ENCODE measurements around the gene NR1I3.
A peak's percentile ranks its signal among the peaks of the same experiment; 100 is the strongest.
"Not testable (repeated sequence)": the region's sequence is repeated elsewhere in the genome, so short reads cannot be mapped to it uniquely, and the experiment has no call there.

The NR1I3 gene

GRCh38 chr1:161260376-161261260, 22.6 kb upstream of the NR1I3 start:
- no peak overlapping the region for H2AFZ ChIP-seq (ENCODE audit: low read depth, low read length)
- peaks cover 4% of the 10 kb centered on the region for H3K4me1 ChIP-seq (ENCODE audit: insufficient read depth, low read length)
- H3K27me3 ChIP-seq (ENCODE audit: insufficient read depth, low read length): peaks cover 41% of the 10 kb centered on the region
- no peak overlapping the region for H3K4me3 ChIP-seq (ENCODE audit: low read length)
- peaks cover 9% of the 10 kb centered on the region for H3K9me3 ChIP-seq (ENCODE audit: low read length)
- no peaks in the 10 kb centered on the region for H3K36me3 ChIP-seq (ENCODE audit: insufficient read depth, low read length)

GRCh38 chr1:161259765-161260164, 21.8 kb upstream of the NR1I3 start:
- Histone ChIP-seq H2AFZ (ENCODE audit: low read depth, low read length) (no peak overlapping the region), H3K36me3 (ENCODE audit: insufficient read depth, low read length) (no peaks in the 10 kb centered on the region), H3K4me1 (ENCODE audit: insufficient read depth, low read length) (peaks cover 4% of the 10 kb centered on the region), H3K9me3 (ENCODE audit: low read length) (peaks cover 7% of the 10 kb centered on the region), H3K4me3 (ENCODE audit: low read length) (no peak overlapping the region), H3K27me3 (ENCODE audit: insufficient read depth, low read length) (peaks cover 41% of the 10 kb centered on the region)

- Histone ChIP-seq H2AFZ (ENCODE audit: low read depth, low read length) (no peak overlapping the region), H3K4me1 (ENCODE audit: insufficient read depth, low read length) (peaks cover 4% of the 10 kb centered on the region), H3K36me3 (ENCODE audit: insufficient read depth, low read length) (no peaks in the 10 kb centered on the region), H3K4me3 (ENCODE audit: low read length) (no peak overlapping the region), H3K9me3 (ENCODE audit: low read length) (peaks cover 7% of the 10 kb centered on the region), H3K27me3 (ENCODE audit: insufficient read depth, low read length) (peaks cover 41% of the 10 kb centered on the region)
These were observed 21.3 kb upstream of the NR1I3 start for GRCh38 chr1:161259345-161259702.

- no peaks in the 10 kb centered on the region for H3K36me3 ChIP-seq (ENCODE audit: insufficient read depth, low read length)
- peaks cover 41% of the 10 kb centered on the region for H3K27me3 ChIP-seq (ENCODE audit: insufficient read depth, low read length)
- H3K9me3 ChIP-seq (ENCODE audit: low read length): peaks cover 7% of the 10 kb centered on the region
These were observed 20.7 kb upstream of the NR1I3 start, which contains the start of gene PCP4L1 for GRCh38 chr1:161258439-161259344. PCP4L1 (plus strand) TSS chr1:161258745; CDS start chr1:161258975, 230 bp downstream.

GRCh38 chr1:161257109-161257508, 19.1 kb upstream of the NR1I3 start:
- H3K4me3 ChIP-seq (ENCODE audit: low read length); H2AFZ ChIP-seq (ENCODE audit: low read depth, low read length); H3K36me3 ChIP-seq (ENCODE audit: insufficient read depth, low read length); H3K4me1 ChIP-seq (ENCODE audit: insufficient read depth, low read length); H3K9me3 ChIP-seq (ENCODE audit: low read length): not testable (repeated sequence)
- peaks cover 41% of the 10 kb centered on the region for H3K27me3 ChIP-seq (ENCODE audit: insufficient read depth, low read length)

More at GRCh38 chr1:161258439-161259344, 20.7 kb upstream of the NR1I3 start, which contains the start of gene PCP4L1:
- peak within 1 kb of the TSS; percentile 43 for H3K4me3 ChIP-seq (ENCODE audit: low read length)
- H3K4me1 ChIP-seq (ENCODE audit: insufficient read depth, low read length): peaks cover 4% of the 10 kb centered on the region
- peak within 1 kb of the TSS; percentile 71 for H2AFZ ChIP-seq (ENCODE audit: low read depth, low read length)

- H3K4me3 ChIP-seq (ENCODE audit: low read length); H3K36me3 ChIP-seq (ENCODE audit: insufficient read depth, low read length); H2AFZ ChIP-seq (ENCODE audit: low read depth, low read length); H3K9me3 ChIP-seq (ENCODE audit: low read length); H3K4me1 ChIP-seq (ENCODE audit: insufficient read depth, low read length): not testable (repeated sequence)
- peaks cover 33% of the 10 kb centered on the region for H3K27me3 ChIP-seq (ENCODE audit: insufficient read depth, low read length)
These were observed 18.0 kb upstream of the NR1I3 start for GRCh38 chr1:161255955-161256520.

GRCh38 chr1:161255302-161255701, 17.3 kb upstream of the NR1I3 start:
- not testable (repeated sequence) for H3K36me3 ChIP-seq (ENCODE audit: insufficient read depth, low read length); H3K4me1 ChIP-seq (ENCODE audit: insufficient read depth, low read length); H2AFZ ChIP-seq (ENCODE audit: low read depth, low read length); H3K9me3 ChIP-seq (ENCODE audit: low read length); H3K4me3 ChIP-seq (ENCODE audit: low read length)
- peaks cover 25% of the 10 kb centered on the region for H3K27me3 ChIP-seq (ENCODE audit: insufficient read depth, low read length)

GRCh38 chr1:161251579-161251978, 13.6 kb upstream of the NR1I3 start:
- H3K4me3 ChIP-seq (ENCODE audit: low read length): no peak overlapping the region
- no peaks in the 10 kb centered on the region for H3K27me3 ChIP-seq (ENCODE audit: insufficient read depth, low read length)

GRCh38 chr1:161250829-161251228, 12.8 kb upstream of the NR1I3 start:
- Histone ChIP-seq H3K9me3 (ENCODE audit: low read length) (no peaks in the 10 kb centered on the region), H2AFZ (ENCODE audit: low read depth, low read length) (no peak overlapping the region), H3K4me3 (ENCODE audit: low read length) (no peak overlapping the region), H3K4me1 (ENCODE audit: insufficient read depth, low read length) (no peaks in the 10 kb centered on the region), H3K27me3 (ENCODE audit: insufficient read depth, low read length) (no peaks in the 10 kb centered on the region), H3K36me3 (ENCODE audit: insufficient read depth, low read length) (no peaks in the 10 kb centered on the region)

More at GRCh38 chr1:161251579-161251978, 13.6 kb upstream of the NR1I3 start:
- H3K9me3 ChIP-seq (ENCODE audit: low read length): no peaks in the 10 kb centered on the region
- no peaks in the 10 kb centered on the region for H3K4me1 ChIP-seq (ENCODE audit: insufficient read depth, low read length)
- H2AFZ ChIP-seq (ENCODE audit: low read depth, low read length): no peak overlapping the region
- no peaks in the 10 kb centered on the region for H3K36me3 ChIP-seq (ENCODE audit: insufficient read depth, low read length)

GRCh38 chr1:161250100-161250499, 12.1 kb upstream of the NR1I3 start:
- not testable (repeated sequence) for H3K27me3 ChIP-seq (ENCODE audit: insufficient read depth, low read length); H3K4me3 ChIP-seq (ENCODE audit: low read length); H3K4me1 ChIP-seq (ENCODE audit: insufficient read depth, low read length); H2AFZ ChIP-seq (ENCODE audit: low read depth, low read length); H3K36me3 ChIP-seq (ENCODE audit: insufficient read depth, low read length); H3K9me3 ChIP-seq (ENCODE audit: low read length)

- peaks cover 2% of the 10 kb centered on the region for H3K27me3 ChIP-seq (ENCODE audit: insufficient read depth, low read length)
- no peaks in the 10 kb centered on the region for H3K36me3 ChIP-seq (ENCODE audit: insufficient read depth, low read length)
- no peaks in the 10 kb centered on the region for H3K9me3 ChIP-seq (ENCODE audit: low read length)
- peaks cover 5% of the 10 kb centered on the region for H3K4me1 ChIP-seq (ENCODE audit: insufficient read depth, low read length)
- H3K4me3 ChIP-seq (ENCODE audit: low read length): no peak overlapping the region
- no peak overlapping the region for H2AFZ ChIP-seq (ENCODE audit: low read depth, low read length)
These were observed 6.9 kb upstream of the NR1I3 start for GRCh38 chr1:161244888-161245287.

GRCh38 chr1:161242313-161242712, 4.3 kb upstream of the NR1I3 start:
- no peaks in the 10 kb centered on the region for H3K9me3 ChIP-seq (ENCODE audit: low read length)
- peaks cover 2% of the 10 kb centered on the region for H3K27me3 ChIP-seq (ENCODE audit: insufficient read depth, low read length)
- no peak overlapping the region for H3K4me3 ChIP-seq (ENCODE audit: low read length)
- no peaks in the 10 kb centered on the region for H3K36me3 ChIP-seq (ENCODE audit: insufficient read depth, low read length)
- H3K4me1 ChIP-seq (ENCODE audit: insufficient read depth, low read length): peaks cover 5% of the 10 kb centered on the region
- H2AFZ ChIP-seq (ENCODE audit: low read depth, low read length): no peak overlapping the region

GRCh38 chr1:161241682-161242081, 3.7 kb upstream of the NR1I3 start:
- Histone ChIP-seq H3K27me3 (ENCODE audit: insufficient read depth, low read length) (peaks cover 2% of the 10 kb centered on the region), H2AFZ (ENCODE audit: low read depth, low read length) (no peak overlapping the region), H3K36me3 (ENCODE audit: insufficient read depth, low read length) (no peaks in the 10 kb centered on the region), H3K4me1 (ENCODE audit: insufficient read depth, low read length) (peaks cover 5% of the 10 kb centered on the region), H3K4me3 (ENCODE audit: low read length) (no peak overlapping the region), H3K9me3 (ENCODE audit: low read length) (no peaks in the 10 kb centered on the region)
